IPS-NIHi11 (cell line): Measurements from ENCODE around the gene EFEMP1.
"Not testable (repeated sequence)": the region's sequence is repeated elsewhere in the genome, so short reads cannot be mapped to it uniquely, and the experiment has no call there.

Experiments
- DNase-seq: peaks from one replicate; pipeline ENCODE4 v3.0.0; 2012; ENCODE audit warnings: mixed read lengths, low spot score

EFEMP1 gene

GRCh38 chr2:55864351-55865084 is 59.1 kb downstream of the EFEMP1 start:
- no peak for DNase-seq

GRCh38 chr2:55862673-55863390 is 60.8 kb downstream of the EFEMP1 start:
- no peak for DNase-seq

GRCh38 chr2:55862246-55862645 is 61.3 kb downstream of the EFEMP1 start:
- DNase-seq, result no peak

GRCh38 chr2:55861733-55862132 is 61.8 kb downstream of the EFEMP1 start:
- no peak for DNase-seq

- no peak for DNase-seq
Observed at GRCh38 chr2:55860832-55861231, 62.8 kb downstream of the EFEMP1 start.

- peak; percentile 13 for DNase-seq
Observed at GRCh38 chr2:55859875-55860274, 63.7 kb downstream of the EFEMP1 start.

GRCh38 chr2:55857766-55858165 is 65.8 kb downstream of the EFEMP1 start:
- DNase-seq, result no peak

- DNase-seq, result no peak
Observed at GRCh38 chr2:55856936-55857335, 66.6 kb downstream of the EFEMP1 start.

GRCh38 chr2:55848096-55848495 is 75.5 kb downstream of the EFEMP1 start:
- no peak for DNase-seq

GRCh38 chr2:55846426-55846825 is 77.2 kb downstream of the EFEMP1 start:
- DNase-seq, result no peak

GRCh38 chr2:55844986-55845385 is 78.6 kb downstream of the EFEMP1 start:
- DNase-seq, result no peak

GRCh38 chr2:55843994-55844345 is 79.6 kb downstream of the EFEMP1 start:
- no peak for DNase-seq

- no peak for DNase-seq
Observed at GRCh38 chr2:55843096-55843993, 80.2 kb downstream of the EFEMP1 start.

GRCh38 chr2:55842046-55842445 is 81.5 kb downstream of the EFEMP1 start:
- no peak for DNase-seq

GRCh38 chr2:55840460-55840859 is 83.1 kb downstream of the EFEMP1 start:
- DNase-seq, result no peak

GRCh38 chr2:55839182-55839819 is 84.3 kb downstream of the EFEMP1 start:
- peak; percentile 43 for DNase-seq

- DNase-seq, result no peak
Observed at GRCh38 chr2:55838653-55839052, 84.9 kb downstream of the EFEMP1 start.

GRCh38 chr2:55838117-55838516 is 85.5 kb downstream of the EFEMP1 start:
- DNase-seq, result not testable (repeated sequence)

GRCh38 chr2:55837073-55837472 is 86.5 kb downstream of the EFEMP1 start:
- peak; percentile 18 for DNase-seq

GRCh38 chr2:55831671-55832410 is 91.7 kb downstream of the EFEMP1 start:
- not testable (repeated sequence) for DNase-seq

GRCh38 chr2:55827855-55828254 is 95.7 kb downstream of the EFEMP1 start:
- DNase-seq, result no peak
